ENCODE results near the gene DPPA5. TPM values are rescaled to one million over a fixed set of nuclear protein-coding genes. Genes with fewer than 3 reads are reported as not detected.

The DPPA5 gene
- total RNA-seq, 1 experiment from 2014 or later = 1.2 TPM

DNA sequence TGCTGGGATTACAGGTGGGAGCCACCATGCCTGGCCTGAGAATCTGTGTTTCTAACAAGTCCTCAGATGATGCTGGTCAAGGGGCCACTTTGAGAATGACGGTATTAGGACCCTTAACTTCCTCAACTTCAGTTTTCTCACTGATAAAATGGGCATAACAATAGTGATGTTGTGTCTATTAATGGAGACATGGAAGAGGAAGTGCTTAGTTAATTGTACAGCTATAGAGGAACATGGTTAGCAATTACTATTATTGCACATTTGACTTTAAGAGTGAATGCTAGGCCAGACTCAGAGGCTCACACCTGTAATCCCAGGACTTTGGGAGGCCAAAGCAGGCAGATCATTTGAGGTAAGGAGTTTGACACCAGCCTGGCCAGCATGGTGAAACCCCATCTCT is 12.7 kb downstream of the DPPA5 start:
- no peak overlapping the region for H3K23ac ChIP-seq (ENCODE audit: insufficient read length, low read depth, low read length)
- H2BK20ac ChIP-seq (ENCODE audit: low read depth, low read length, poor library complexity, severe bottlenecking) = no peak overlapping the region
- TF ChIP-seq, protein P1, sequence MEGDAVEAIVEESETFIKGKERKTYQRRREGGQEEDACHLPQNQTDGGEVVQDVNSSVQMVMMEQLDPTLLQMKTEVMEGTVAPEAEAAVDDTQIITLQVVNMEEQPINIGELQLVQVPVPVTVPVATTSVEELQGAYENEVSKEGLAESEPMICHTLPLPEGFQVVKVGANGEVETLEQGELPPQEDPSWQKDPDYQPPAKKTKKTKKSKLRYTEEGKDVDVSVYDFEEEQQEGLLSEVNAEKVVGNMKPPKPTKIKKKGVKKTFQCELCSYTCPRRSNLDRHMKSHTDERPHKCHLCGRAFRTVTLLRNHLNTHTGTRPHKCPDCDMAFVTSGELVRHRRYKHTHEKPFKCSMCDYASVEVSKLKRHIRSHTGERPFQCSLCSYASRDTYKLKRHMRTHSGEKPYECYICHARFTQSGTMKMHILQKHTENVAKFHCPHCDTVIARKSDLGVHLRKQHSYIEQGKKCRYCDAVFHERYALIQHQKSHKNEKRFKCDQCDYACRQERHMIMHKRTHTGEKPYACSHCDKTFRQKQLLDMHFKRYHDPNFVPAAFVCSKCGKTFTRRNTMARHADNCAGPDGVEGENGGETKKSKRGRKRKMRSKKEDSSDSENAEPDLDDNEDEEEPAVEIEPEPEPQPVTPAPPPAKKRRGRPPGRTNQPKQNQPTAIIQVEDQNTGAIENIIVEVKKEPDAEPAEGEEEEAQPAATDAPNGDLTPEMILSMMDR (conservative IDR thresholded peaks at IDR 0.05) = no peak
- no peak overlapping the region for H3T11ph ChIP-seq (ENCODE audit: low read length)
- no peaks in the 10 kb centered on the region for H3K23me2 ChIP-seq (ENCODE audit: insufficient read length, low read depth, low read length, poor library complexity, severe bottlenecking)
- Mint-ChIP-seq H3K4me3 (no peak overlapping the region), H3K36me3 (ENCODE audit: insufficient read depth in 1 of 3, low read depth in 3 of 3) (no peaks in the 10 kb centered on the region), H3K27ac (no peak overlapping the region), H3K27me3 (ENCODE audit: low read depth) (no peaks in the 10 kb centered on the region; the same call in 1 of the 2 replicates), H3K9me3 (no peaks in the 10 kb centered on the region), H3K4me1 (peaks cover 12 to 17% of the 10 kb centered on the region in 2 experiments)
- no peak overlapping the region for H3K9ac ChIP-seq (ENCODE audit: extremely low read depth, insufficient read length, low read length)
- no peak overlapping the region for H2BK5ac ChIP-seq (ENCODE audit: insufficient read length, low read length)
- H3K56ac ChIP-seq (ENCODE audit: insufficient read length, low read depth, low read length) = no peak overlapping the region
- H3K14ac ChIP-seq (ENCODE audit: insufficient read depth, low read length) = no peak overlapping the region
- no CpG with 5 or more reads among the region's 1 CpG for WGBS (ENCODE audit: extremely low coverage, insufficient read length, low lambda C conversion rate)
- no peaks in the 10 kb centered on the region for H3K9me3 ChIP-seq (ENCODE audit: control insufficient read depth, low read depth, low read length)
- no peak overlapping the region for H2BK15ac ChIP-seq (ENCODE audit: low read depth, low read length)
- no peak overlapping the region for H4K91ac ChIP-seq (ENCODE audit: insufficient read length, low read depth, low read length)
- no peaks in the 10 kb centered on the region for H4K20me1 ChIP-seq (ENCODE audit: control insufficient read depth, insufficient read depth, insufficient read length)
- H3K4me1 ChIP-seq (ENCODE audit: insufficient read depth, low read length) = no peaks in the 10 kb centered on the region
- H3K79me2 ChIP-seq (ENCODE audit: insufficient read depth, low read length) = no peaks in the 10 kb centered on the region
- no peak overlapping the region for H3K27ac ChIP-seq (ENCODE audit: insufficient read length, low read depth, low read length)
- no peak overlapping the region for H3K4me2 ChIP-seq (ENCODE audit: insufficient read depth, insufficient read length, low read length)
- no peak overlapping the region for H2BK120ac ChIP-seq (ENCODE audit: low read depth, low read length, poor library complexity, severe bottlenecking)
- H3K18ac ChIP-seq (ENCODE audit: insufficient read length, low read depth, low read length) = no peak overlapping the region
- no peak overlapping the region for H2BK12ac ChIP-seq (ENCODE audit: insufficient read length, low read depth, low read length)
- H3K27me3 ChIP-seq (ENCODE audit: insufficient read depth, low read length) = no peaks in the 10 kb centered on the region
- DNase-seq = no peak
- no peak overlapping the region for H3K4ac ChIP-seq (ENCODE audit: low read depth, low read length)
- no peak overlapping the region for H2AFZ ChIP-seq (ENCODE audit: low read length)
- H4K5ac ChIP-seq (ENCODE audit: insufficient read length, low read depth, low read length) = no peak overlapping the region
- no peak overlapping the region for H4K8ac ChIP-seq (replicated peaks; ENCODE audit: insufficient read length, low read depth, low read length)
- no peak overlapping the region for H2AK5ac ChIP-seq (ENCODE audit: insufficient read length, low read length)
- H3K79me1 ChIP-seq (ENCODE audit: insufficient read depth, low read depth, low read length, poor library complexity, severe bottlenecking) = no peaks in the 10 kb centered on the region
